Right ventricle myocardium inferior (tissue), 1 donor: ENCODE results near the gene PDE1C. TPM values are rescaled to one million over a fixed set of nuclear protein-coding genes. Genes with fewer than 3 reads are reported as not detected.

Experiments used
- ATAC-seq: fragments of 200-7000 bp; cut with Tn5 transposase; one replicate; pipeline ENCODE4 v1.9.1; 2020; ENCODE audit warnings: mild to moderate bottlenecking, moderate library complexity
- DNase-seq: peaks from one replicate; pipeline ENCODE4 v3.0.0; 2021; ENCODE audit errors: missing footprints
- intact Hi-C: fragments of 100-400 bp; cut with DNase I; formaldehyde crosslinking; loops from one replicate; pipeline ENCODE4 v1.11.0; 2022
- total RNA-seq: library from RNA; stranded (reverse); fragmentation: NEBNext Ultra II Directional; extraction: Animal tissue kit (Norgen Biotek cat#: 25700); gene quantifications from one replicate; pipeline ENCODE4 v1.2.1, GENCODE V29; 2021
- donor health status: DM: no; HTN: yes; CAD: no; lungs with severe emphysema.

Gene PDE1C
- total RNA-seq, 1 donor from 2014 or later, result 198 TPM

- DNase-seq (no peak), ATAC-seq (no peak)
- intact Hi-C loops, result no loop called here
Measured at GRCh38 chr7:31970501-31970900, 99.7 kb downstream of the PDE1C start.

GRCh38 chr7:31963569-31964175 is 106.5 kb downstream of the PDE1C start:
- DNase-seq (no peak), ATAC-seq (peak; percentile 86)
- intact Hi-C loops, result no loop called here

GRCh38 chr7:31962246-31962645 is 108.0 kb downstream of the PDE1C start:
- DNase-seq (no peak), ATAC-seq (peak; percentile 26)
- intact Hi-C loops, result no loop called here

- no peak for DNase-seq
- no peak for ATAC-seq
- intact Hi-C loops, result no loop called here
Measured at GRCh38 chr7:31958226-31958625, 112.0 kb downstream of the PDE1C start.

- DNase-seq (no peak), ATAC-seq (no peak)
- intact Hi-C loops, result no loop called here
Measured at GRCh38 chr7:31957756-31958155, 112.5 kb downstream of the PDE1C start.

- ATAC-seq, result no peak
- no peak for DNase-seq
- intact Hi-C loops, result no loop called here
Measured at GRCh38 chr7:31957090-31957720, 113.0 kb downstream of the PDE1C start.

- DNase-seq (no peak), ATAC-seq (no peak)
- intact Hi-C loops, result no loop called here
Measured at GRCh38 chr7:31955641-31956040, 114.6 kb downstream of the PDE1C start.

GRCh38 chr7:31955021-31955420 is 115.2 kb downstream of the PDE1C start:
- ATAC-seq (no peak), DNase-seq (no peak)
- intact Hi-C loops, result no loop called here

- intact Hi-C loops, result loop anchor here (5.0 kb wide), 1 partner anchor 37 kb away; no protein-coding TSS in a partner anchor
- DNase-seq (no peak), ATAC-seq (no peak)
Measured at GRCh38 chr7:31954500-31954899, 115.7 kb downstream of the PDE1C start.

GRCh38 chr7:31953432-31953831 is 116.8 kb downstream of the PDE1C start:
- ATAC-seq, result no peak
- no peak for DNase-seq
- intact Hi-C loops, result loop anchor here (5.0 kb wide), 1 partner anchor 36 kb away; no protein-coding TSS in a partner anchor

GRCh38 chr7:31950091-31950755 is 120.0 kb downstream of the PDE1C start:
- ATAC-seq (no peak), DNase-seq (no peak)
- intact Hi-C loops, result loop anchor here (5.0 kb wide), 1 partner anchor 33 kb away; no protein-coding TSS in a partner anchor

GRCh38 chr7:31948029-31948428 is 122.2 kb downstream of the PDE1C start:
- intact Hi-C loops, result no loop called here
- no peak for ATAC-seq
- DNase-seq, result no peak

GRCh38 chr7:31940167-31940566 is 130.0 kb downstream of the PDE1C start:
- ATAC-seq, result no peak
- intact Hi-C loops, result no loop called here
- DNase-seq, result no peak

GRCh38 chr7:31939076-31939475 is 131.1 kb downstream of the PDE1C start:
- DNase-seq (no peak), ATAC-seq (no peak)
- intact Hi-C loops, result no loop called here

- no peak for ATAC-seq
- intact Hi-C loops, result no loop called here
- DNase-seq, result no peak
Measured at GRCh38 chr7:31938650-31939049, 131.6 kb downstream of the PDE1C start.

GRCh38 chr7:31937982-31938381 is 132.2 kb downstream of the PDE1C start:
- DNase-seq (no peak), ATAC-seq (no peak)
- intact Hi-C loops, result no loop called here

- intact Hi-C loops, result no loop called here
- ATAC-seq (no peak), DNase-seq (no peak)
Measured at GRCh38 chr7:31935124-31936054, 134.8 kb downstream of the PDE1C start.

- ATAC-seq, result no peak
- intact Hi-C loops, result no loop called here
- DNase-seq, result no peak
Measured at GRCh38 chr7:31934551-31934950, 135.7 kb downstream of the PDE1C start.

GRCh38 chr7:31933481-31933880 is 136.7 kb downstream of the PDE1C start:
- intact Hi-C loops, result no loop called here
- no peak for DNase-seq
- no peak for ATAC-seq
